Loucy (cell line): ENCODE measurements around the gene PLEKHA5.

Experiments used
- H2AFZ ChIP-seq: fragments of 200-600 bp; sonication (generic); 2 replicates; pipeline ENCODE4 v1.6.0; 2016; ENCODE audit warnings: antibody characterized with exemption, mild to moderate bottlenecking, low read length, moderate library complexity
- H3F3A ChIP-seq: fragments of 200-600 bp; 2 replicates; pipeline ENCODE4 v1.6.0; 2016; ENCODE audit warnings: antibody characterized with exemption, low read depth, mild to moderate bottlenecking
- H3K27me3 ChIP-seq: fragments of 200-600 bp; sonication (generic); 2 replicates; pipeline ENCODE4 v1.6.1; 2014; ENCODE audit warnings: low read length, mild to moderate bottlenecking; ENCODE audit not compliant: insufficient read depth, poor library complexity, severe bottlenecking
- H3K36me3 ChIP-seq: fragments of 200-600 bp; sonication (generic); 2 replicates; pipeline ENCODE4 v1.6.1; 2016; ENCODE audit warnings: low read length; ENCODE audit not compliant: insufficient read depth
- H3K4me1 ChIP-seq: fragments of 200-600 bp; sonication (generic); 2 replicates; pipeline ENCODE4 v1.5.1; 2014; ENCODE audit warnings: low read length, mild to moderate bottlenecking; ENCODE audit not compliant: insufficient read depth, poor library complexity, severe bottlenecking
- H3K4me2 ChIP-seq: fragments of 200-600 bp; sonication (generic); 2 replicates; pipeline ENCODE4 v1.6.0; 2014; ENCODE audit warnings: antibody characterized with exemption, low read length, low read depth, mild to moderate bottlenecking; ENCODE audit not compliant: poor library complexity, severe bottlenecking
- H3K4me3 ChIP-seq: fragments of 200-600 bp; sonication (generic); 2 replicates; pipeline ENCODE4 v1.5.1; 2014; ENCODE audit warnings: low read length, mild to moderate bottlenecking, mixed read lengths; ENCODE audit not compliant: poor library complexity, severe bottlenecking
- H3K79me2 ChIP-seq: fragments of 200-600 bp; sonication (generic); 2 replicates; pipeline ENCODE4 v1.6.1; 2014; ENCODE audit warnings: low read length; ENCODE audit not compliant: insufficient read depth
- H3K9ac ChIP-seq: fragments of 200-600 bp; sonication (generic); 2 replicates; pipeline ENCODE4 v1.6.0; 2014; ENCODE audit warnings: mild to moderate bottlenecking, low read depth, low read length, moderate library complexity; ENCODE audit not compliant: poor library complexity, severe bottlenecking
- H3K9me2 ChIP-seq: fragments of 200-600 bp; sonication (generic); replicated peaks from 2 replicates; pipeline ENCODE4 v1.6.1; 2016; ENCODE audit warnings: low read depth, low read length, mixed read lengths
- H3K9me3 ChIP-seq: fragments of 200-600 bp; sonication (generic); 2 replicates; pipeline ENCODE4 v1.6.1; 2014; ENCODE audit warnings: mild to moderate bottlenecking, antibody characterized with exemption, low read length, low read depth; ENCODE audit not compliant: insufficient read depth
- H4K20me1 ChIP-seq: fragments of 200-600 bp; sonication (generic); 2 replicates; pipeline ENCODE4 v1.6.0; 2014; ENCODE audit warnings: antibody characterized with exemption, low read length, mild to moderate bottlenecking; ENCODE audit not compliant: insufficient read depth, poor library complexity, severe bottlenecking
- EZH2phosphoT487 ChIP-seq: fragments of 200-600 bp; IDR thresholded peaks from 2 replicates; pipeline ENCODE4 v1.6.1; 2018; ENCODE audit warnings: antibody characterized with exemption, mild to moderate bottlenecking, moderate library complexity, borderline replicate concordance
- TF ChIP-seq, protein P1 (sequence below): fragments of 200-600 bp; sonication (generic); conservative IDR thresholded peaks from 2 replicates; pipeline ENCODE4 v1.5.1; 2014; ENCODE audit warnings: mild to moderate bottlenecking, antibody characterized with exemption, low read length

Gene PLEKHA5

GRCh38 chr12:19245666-19246065 is 116.1 kb downstream of the PLEKHA5 start:
- no peak overlapping the region for H2AFZ ChIP-seq
- no peaks in the 10 kb centered on the region for H4K20me1 ChIP-seq
- H3K4me2 ChIP-seq, result no peak overlapping the region
- H3K36me3 ChIP-seq, result no peaks in the 10 kb centered on the region
- peaks cover 42% of the 10 kb centered on the region for H3K4me1 ChIP-seq
- peaks cover 37% of the 10 kb centered on the region for H3K79me2 ChIP-seq
- no peak overlapping the region for H3K9ac ChIP-seq
- TF ChIP-seq, protein P1, sequence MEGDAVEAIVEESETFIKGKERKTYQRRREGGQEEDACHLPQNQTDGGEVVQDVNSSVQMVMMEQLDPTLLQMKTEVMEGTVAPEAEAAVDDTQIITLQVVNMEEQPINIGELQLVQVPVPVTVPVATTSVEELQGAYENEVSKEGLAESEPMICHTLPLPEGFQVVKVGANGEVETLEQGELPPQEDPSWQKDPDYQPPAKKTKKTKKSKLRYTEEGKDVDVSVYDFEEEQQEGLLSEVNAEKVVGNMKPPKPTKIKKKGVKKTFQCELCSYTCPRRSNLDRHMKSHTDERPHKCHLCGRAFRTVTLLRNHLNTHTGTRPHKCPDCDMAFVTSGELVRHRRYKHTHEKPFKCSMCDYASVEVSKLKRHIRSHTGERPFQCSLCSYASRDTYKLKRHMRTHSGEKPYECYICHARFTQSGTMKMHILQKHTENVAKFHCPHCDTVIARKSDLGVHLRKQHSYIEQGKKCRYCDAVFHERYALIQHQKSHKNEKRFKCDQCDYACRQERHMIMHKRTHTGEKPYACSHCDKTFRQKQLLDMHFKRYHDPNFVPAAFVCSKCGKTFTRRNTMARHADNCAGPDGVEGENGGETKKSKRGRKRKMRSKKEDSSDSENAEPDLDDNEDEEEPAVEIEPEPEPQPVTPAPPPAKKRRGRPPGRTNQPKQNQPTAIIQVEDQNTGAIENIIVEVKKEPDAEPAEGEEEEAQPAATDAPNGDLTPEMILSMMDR, result no peak
- no peak for TF ChIP-seq EZH2phosphoT487
- no peaks in the 10 kb centered on the region for H3K9me3 ChIP-seq
- H3K27me3 ChIP-seq, result no peaks in the 10 kb centered on the region
- no peaks in the 10 kb centered on the region for H3F3A ChIP-seq
- H3K4me3 ChIP-seq, result no peak overlapping the region
- H3K9me2 ChIP-seq, result no peaks in the 10 kb centered on the region

DNA sequence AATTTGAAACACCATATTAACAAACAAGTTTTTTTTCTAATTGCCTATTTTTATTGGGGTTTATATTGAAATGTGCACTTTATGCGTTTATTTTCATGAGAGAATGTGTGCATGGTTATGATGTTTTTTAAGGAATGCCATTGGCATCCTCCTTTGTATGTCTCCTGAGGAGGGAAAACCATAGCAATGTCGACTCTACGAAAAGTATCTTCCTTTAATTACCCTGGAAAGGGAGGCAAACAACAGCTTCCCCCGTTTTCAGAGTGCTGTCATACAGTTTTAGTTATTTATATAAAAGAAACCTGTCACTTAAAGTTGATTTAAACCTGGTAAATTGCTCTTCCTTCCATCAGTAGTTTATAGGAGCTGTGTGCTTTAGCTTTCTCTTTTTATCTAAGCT is 117.4 kb downstream of the PLEKHA5 start:
- Histone ChIP-seq H3K79me2 (peaks cover 35% of the 10 kb centered on the region), H3K36me3 (no peaks in the 10 kb centered on the region), H2AFZ (no peak overlapping the region), H3K9me3 (no peaks in the 10 kb centered on the region), H4K20me1 (no peaks in the 10 kb centered on the region), H3K4me1 (peaks cover 37% of the 10 kb centered on the region), H3K27me3 (no peaks in the 10 kb centered on the region), H3K9me2 (no peaks in the 10 kb centered on the region), H3F3A (no peaks in the 10 kb centered on the region), H3K4me3 (peak overlapping the region; percentile 5), H3K9ac (no peak overlapping the region), H3K4me2 (peak overlapping the region; percentile 22)
- TF ChIP-seq, protein P1, result no peak
- TF ChIP-seq EZH2phosphoT487, result no peak

- no peak overlapping the region for H3K4me3 ChIP-seq
- H4K20me1 ChIP-seq, result no peaks in the 10 kb centered on the region
- H3K9ac ChIP-seq, result no peak overlapping the region
- H3K4me1 ChIP-seq, result peaks cover 23% of the 10 kb centered on the region
- no peak overlapping the region for H3K4me2 ChIP-seq
- H2AFZ ChIP-seq, result no peak overlapping the region
- TF ChIP-seq, protein P1, result no peak
- TF ChIP-seq EZH2phosphoT487, result no peak
- no peaks in the 10 kb centered on the region for H3F3A ChIP-seq
- H3K36me3 ChIP-seq, result no peaks in the 10 kb centered on the region
- H3K9me3 ChIP-seq, result no peaks in the 10 kb centered on the region
- no peaks in the 10 kb centered on the region for H3K9me2 ChIP-seq
- H3K79me2 ChIP-seq, result peaks cover 28% of the 10 kb centered on the region
- no peaks in the 10 kb centered on the region for H3K27me3 ChIP-seq
Measured at GRCh38 chr12:19248929-19249602, 119.5 kb downstream of the PLEKHA5 start.
